ENCODE measurements around the gene SPI1.

SPI1 gene

DNA sequence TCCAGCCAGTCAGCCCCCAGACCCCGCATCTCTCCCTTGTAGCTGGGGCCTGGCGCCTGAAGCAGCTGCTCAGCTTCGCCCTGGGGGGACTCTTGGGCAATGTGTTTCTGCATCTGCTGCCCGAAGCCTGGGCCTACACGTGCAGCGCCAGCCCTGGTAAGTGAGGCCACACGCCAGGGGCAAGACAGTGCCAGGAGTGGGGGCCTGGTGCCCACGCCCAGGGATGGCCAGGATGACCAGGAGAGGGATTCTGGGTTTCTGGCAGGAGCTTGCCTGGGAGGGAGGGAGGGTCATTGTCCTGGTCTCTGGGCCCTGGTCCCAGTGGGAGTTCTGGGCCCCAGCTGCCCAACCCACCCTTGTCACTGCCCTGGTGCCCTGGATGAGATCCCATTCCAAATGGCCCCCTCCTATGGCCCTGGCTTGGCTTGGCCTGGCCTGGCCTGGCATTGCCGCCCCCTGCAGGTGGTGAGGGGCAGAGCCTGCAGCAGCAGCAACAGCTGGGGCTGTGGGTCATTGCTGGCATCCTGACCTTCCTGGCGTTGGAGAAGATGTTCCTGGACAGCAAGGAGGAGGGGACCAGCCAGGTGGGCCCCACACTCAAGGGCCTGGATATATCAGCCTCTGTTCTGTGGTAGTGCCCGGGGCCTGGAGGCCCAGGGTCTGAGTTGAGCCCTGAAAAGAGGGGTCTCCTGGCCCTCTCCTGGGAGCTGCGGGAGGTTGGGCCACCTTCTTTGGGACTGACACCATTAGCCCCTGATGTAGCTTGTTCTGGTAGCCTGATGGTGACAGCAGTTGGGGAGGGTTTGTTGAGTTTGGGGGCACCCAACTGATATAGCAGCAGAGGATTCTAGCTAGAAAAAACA is 33.8 kb upstream of the SPI1 start:
- Mint-ChIP-seq H3K4me3 (no peak overlapping the region), H3K27ac (no peak overlapping the region), H3K36me3 (ENCODE audit: low read depth) (peaks cover 11% of the 10 kb centered on the region), H3K4me1 (peaks cover 26% of the 10 kb centered on the region), H3K9me3 (no peaks in the 10 kb centered on the region), H3K27me3 (ENCODE audit: low read depth) (no peaks in the 10 kb centered on the region)
- TF ChIP-seq, protein P1, sequence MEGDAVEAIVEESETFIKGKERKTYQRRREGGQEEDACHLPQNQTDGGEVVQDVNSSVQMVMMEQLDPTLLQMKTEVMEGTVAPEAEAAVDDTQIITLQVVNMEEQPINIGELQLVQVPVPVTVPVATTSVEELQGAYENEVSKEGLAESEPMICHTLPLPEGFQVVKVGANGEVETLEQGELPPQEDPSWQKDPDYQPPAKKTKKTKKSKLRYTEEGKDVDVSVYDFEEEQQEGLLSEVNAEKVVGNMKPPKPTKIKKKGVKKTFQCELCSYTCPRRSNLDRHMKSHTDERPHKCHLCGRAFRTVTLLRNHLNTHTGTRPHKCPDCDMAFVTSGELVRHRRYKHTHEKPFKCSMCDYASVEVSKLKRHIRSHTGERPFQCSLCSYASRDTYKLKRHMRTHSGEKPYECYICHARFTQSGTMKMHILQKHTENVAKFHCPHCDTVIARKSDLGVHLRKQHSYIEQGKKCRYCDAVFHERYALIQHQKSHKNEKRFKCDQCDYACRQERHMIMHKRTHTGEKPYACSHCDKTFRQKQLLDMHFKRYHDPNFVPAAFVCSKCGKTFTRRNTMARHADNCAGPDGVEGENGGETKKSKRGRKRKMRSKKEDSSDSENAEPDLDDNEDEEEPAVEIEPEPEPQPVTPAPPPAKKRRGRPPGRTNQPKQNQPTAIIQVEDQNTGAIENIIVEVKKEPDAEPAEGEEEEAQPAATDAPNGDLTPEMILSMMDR (IDR thresholded peaks at IDR 0.05; ENCODE audit: unreplicated experiment in 3 of 3), result peak; percentile 54 to 62 (median 56)

DNA sequence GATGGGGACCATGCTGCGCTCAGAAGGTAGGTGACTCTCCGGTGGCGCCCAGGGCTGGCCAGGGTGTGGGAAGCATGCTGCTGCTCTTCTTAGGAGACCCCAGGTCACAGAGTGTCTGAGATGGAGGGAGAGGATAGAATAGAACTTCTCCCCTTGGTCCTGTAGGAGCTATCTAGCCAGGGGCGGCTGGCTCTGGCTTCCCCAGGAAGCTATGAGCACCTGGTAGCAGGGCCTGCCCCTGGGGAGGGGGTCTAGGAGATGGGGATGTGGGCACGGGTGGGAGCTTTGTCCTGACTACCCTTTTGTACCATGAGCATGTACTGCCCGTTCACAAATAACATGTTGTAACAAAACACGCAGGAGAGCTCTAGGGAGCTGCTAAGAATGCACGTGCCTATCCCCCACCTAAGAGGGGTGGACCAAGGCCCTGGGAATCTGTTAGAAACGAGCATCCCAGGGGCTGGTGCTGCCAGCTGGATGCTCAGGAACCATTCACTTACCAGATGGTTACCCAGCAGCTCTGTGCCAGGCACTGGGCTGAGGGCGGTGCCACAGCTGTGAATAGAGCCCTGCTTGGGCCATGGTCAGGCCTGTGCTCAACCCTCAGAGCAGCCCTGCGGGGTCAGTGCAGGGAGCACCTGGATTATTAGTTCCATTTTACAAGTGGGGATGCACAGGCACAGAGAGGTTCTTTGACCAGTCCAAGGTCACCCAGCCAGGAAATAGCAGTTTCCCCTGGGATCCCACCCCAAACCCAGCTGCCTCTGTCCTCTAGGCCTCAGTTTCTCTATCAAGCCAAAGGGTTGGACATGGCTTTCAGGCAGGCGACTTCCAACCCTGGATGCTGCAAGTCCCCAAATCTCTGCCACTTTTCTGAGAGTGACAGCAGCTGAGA is 32.3 kb upstream of the SPI1 start:
- TF ChIP-seq, protein P1 (IDR thresholded peaks at IDR 0.05; ENCODE audit: unreplicated experiment in 3 of 3), result no peak
- no peaks in the 10 kb centered on the region for H3K27me3 Mint-ChIP-seq (ENCODE audit: low read depth)
- peak overlapping the region; percentile 65 to 79 (median 76) for H3K4me3 Mint-ChIP-seq
- peak overlapping the region in 1 of 3 experiments; percentile 46 for H3K27ac Mint-ChIP-seq
- H3K4me1 Mint-ChIP-seq, result peaks cover 24% of the 10 kb centered on the region
- H3K9me3 Mint-ChIP-seq, result no peaks in the 10 kb centered on the region
- H3K36me3 Mint-ChIP-seq (ENCODE audit: low read depth), result peaks cover 7% of the 10 kb centered on the region

DNA sequence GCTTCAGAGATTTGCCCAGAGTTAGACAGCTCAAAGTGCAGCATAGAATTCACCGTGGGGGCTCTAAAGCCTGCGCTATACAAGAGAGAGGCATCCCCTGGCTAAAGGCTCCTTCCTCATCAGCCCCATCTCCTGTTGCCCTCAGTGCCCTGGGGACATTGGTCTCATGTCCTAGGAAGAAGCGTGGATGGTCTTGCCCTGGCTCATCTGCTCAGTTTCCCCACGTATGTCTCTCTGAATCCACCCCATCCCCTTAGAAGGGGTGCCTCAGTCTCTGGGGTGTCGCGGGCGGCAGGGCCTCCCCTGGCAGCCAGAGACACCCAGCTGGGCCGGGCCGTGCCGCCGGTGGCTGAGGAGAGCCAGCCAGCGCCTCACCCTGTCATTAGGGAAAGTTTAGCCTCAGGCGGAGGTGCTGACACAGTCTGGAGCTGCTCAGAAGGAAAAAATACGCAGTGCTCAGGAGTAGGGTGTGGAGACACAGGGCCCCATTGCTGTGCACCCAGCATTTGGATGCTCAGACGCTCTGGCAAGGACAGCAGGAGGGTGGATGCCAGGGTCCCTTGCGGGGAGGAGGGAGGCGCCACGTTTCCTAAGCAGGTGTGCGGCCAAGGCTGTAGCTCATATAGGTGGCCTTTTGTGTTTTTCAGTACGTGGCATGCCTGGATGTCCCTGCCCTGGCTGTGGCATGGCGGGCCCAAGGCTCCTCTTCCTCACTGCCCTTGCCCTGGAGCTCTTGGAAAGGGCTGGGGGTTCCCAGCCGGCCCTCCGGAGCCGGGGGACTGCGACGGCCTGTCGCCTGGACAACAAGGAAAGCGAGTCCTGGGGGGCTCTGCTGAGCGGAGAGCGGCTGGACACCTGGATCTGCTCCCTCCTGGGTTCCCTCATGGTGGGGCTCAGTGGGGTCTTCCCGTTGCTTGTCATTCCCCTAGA is 31.4 kb upstream of the SPI1 start:
- TF ChIP-seq, protein P1 (IDR thresholded peaks at IDR 0.05; ENCODE audit: unreplicated experiment in 3 of 3), result no peak
- Mint-ChIP-seq H3K4me3 (peak overlapping the region; percentile 94 to 99 (median 95)), H3K9me3 (no peaks in the 10 kb centered on the region), H3K27ac (peak overlapping the region; percentile 76 to 95 (median 85)), H3K36me3 (ENCODE audit: low read depth) (peaks cover 7% of the 10 kb centered on the region), H3K4me1 (peaks cover 19% of the 10 kb centered on the region), H3K27me3 (ENCODE audit: low read depth) (no peaks in the 10 kb centered on the region)

DNA sequence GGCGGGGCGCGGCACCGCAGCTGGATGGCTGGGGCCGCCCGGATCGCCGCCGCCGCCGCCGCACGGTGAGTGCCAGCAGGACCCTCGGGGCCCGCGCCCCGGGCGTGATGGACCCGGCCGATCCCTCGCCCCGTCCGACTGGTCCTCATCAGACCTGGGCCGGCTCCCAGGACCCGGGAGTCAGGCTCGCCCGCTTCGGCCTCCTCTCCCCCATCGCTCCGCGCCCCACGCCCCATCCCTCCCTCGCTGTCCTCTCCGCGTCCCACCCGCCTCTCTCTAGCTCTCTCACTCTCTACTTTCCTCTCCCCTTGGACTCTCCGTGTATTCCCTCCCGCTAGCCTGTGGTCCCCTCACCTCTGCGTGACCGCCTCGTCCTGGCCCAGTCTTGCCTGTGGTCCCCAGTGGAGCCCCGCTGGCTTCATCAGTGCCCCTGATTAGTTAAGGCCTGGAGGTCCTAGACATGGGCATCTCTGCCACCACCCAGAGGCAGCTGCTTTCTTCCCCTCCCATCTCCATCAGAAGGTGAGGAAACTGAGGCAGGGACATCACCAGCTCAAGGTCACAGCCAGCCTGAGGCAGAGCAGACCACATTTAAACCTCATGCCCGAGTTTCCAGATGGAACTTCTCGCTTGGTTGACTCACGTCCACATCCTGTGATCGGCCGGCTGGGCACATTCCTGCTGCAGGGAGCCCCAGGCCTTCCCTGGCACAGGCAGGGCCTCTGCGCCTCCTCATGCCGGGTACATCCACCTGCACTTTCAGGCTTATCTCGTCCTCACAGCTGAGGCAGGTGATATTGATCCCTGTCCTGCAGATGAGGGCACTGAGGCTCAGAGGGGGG is 30.5 kb upstream of the SPI1 start:
- Mint-ChIP-seq H3K27me3 (ENCODE audit: low read depth) (no peaks in the 10 kb centered on the region), H3K36me3 (ENCODE audit: low read depth) (peaks cover 3% of the 10 kb centered on the region), H3K27ac (peak overlapping the region; percentile 76 to 95 (median 85)), H3K4me1 (peaks cover 14% of the 10 kb centered on the region), H3K4me3 (peak overlapping the region; percentile 94 to 99 (median 95)), H3K9me3 (no peaks in the 10 kb centered on the region)
- TF ChIP-seq, protein P1 (IDR thresholded peaks at IDR 0.05; ENCODE audit: unreplicated experiment in 3 of 3), result no peak

Measured in nephron (organoid).